T-helper 2 cell treated with Interferon-gamma antibody and Interleukin-4, amounts not matched to agents 5 μg/mL and 100 μg/mL, for 36 hours (primary cell): ENCODE measurements around the gene GLI2.

Experiments used
- DNase-seq: peaks from one replicate; pipeline ENCODE4 v3.0.0; 2021; ENCODE audit warnings: low spot score
- H3K27ac Mint-ChIP-seq: one replicate; pipeline ENCODE4 v1.8.0; 2021; ENCODE audit warnings: mild to moderate bottlenecking, mixed read lengths
- H3K27me3 Mint-ChIP-seq: one replicate; pipeline ENCODE4 v1.8.0; 2021; ENCODE audit warnings: low read depth, mixed read lengths
- H3K36me3 Mint-ChIP-seq: one replicate; pipeline ENCODE4 v1.8.0; 2021; ENCODE audit warnings: low read depth, mixed read lengths
- H3K4me1 Mint-ChIP-seq: one replicate; pipeline ENCODE4 v1.8.0; 2021; ENCODE audit warnings: low read depth, mixed read lengths
- H3K4me3 Mint-ChIP-seq: one replicate; pipeline ENCODE4 v1.8.0; 2022; ENCODE audit warnings: mild to moderate bottlenecking, moderate library complexity, mixed read lengths
- H3K9me3 Mint-ChIP-seq: one replicate; pipeline ENCODE4 v1.8.0; 2021; ENCODE audit warnings: mixed read lengths

The GLI2 gene

GRCh38 chr2:120761911-120762310 is 26.2 kb downstream of the GLI2 start:
- Mint-ChIP-seq H3K36me3 (no peaks in the 10 kb centered on the region), H3K27me3 (peaks cover 6% of the 10 kb centered on the region), H3K27ac (no peak overlapping the region), H3K4me1 (no peaks in the 10 kb centered on the region), H3K9me3 (no peaks in the 10 kb centered on the region), H3K4me3 (no peak overlapping the region)
- DNase-seq, result no peak

GRCh38 chr2:120762341-120763061 is 26.8 kb downstream of the GLI2 start:
- no peak for DNase-seq
- Mint-ChIP-seq H3K27me3 (peaks cover 3% of the 10 kb centered on the region), H3K9me3 (no peaks in the 10 kb centered on the region), H3K27ac (no peak overlapping the region), H3K4me3 (no peak overlapping the region), H3K36me3 (no peaks in the 10 kb centered on the region), H3K4me1 (no peaks in the 10 kb centered on the region)

GRCh38 chr2:120763508-120763907 is 27.8 kb downstream of the GLI2 start:
- H3K4me3 Mint-ChIP-seq, result no peak overlapping the region

GRCh38 chr2:120763931-120764330 is 28.3 kb downstream of the GLI2 start:
- no peaks in the 10 kb centered on the region for H3K9me3 Mint-ChIP-seq
- no peaks in the 10 kb centered on the region for H3K4me1 Mint-ChIP-seq
- no peak overlapping the region for H3K4me3 Mint-ChIP-seq
- H3K36me3 Mint-ChIP-seq, result no peaks in the 10 kb centered on the region
- H3K27ac Mint-ChIP-seq, result no peak overlapping the region
- no peak for DNase-seq
- H3K27me3 Mint-ChIP-seq, result no peaks in the 10 kb centered on the region

More at GRCh38 chr2:120763508-120763907, 27.8 kb downstream of the GLI2 start:
- Mint-ChIP-seq H3K27me3 (no peaks in the 10 kb centered on the region), H3K36me3 (no peaks in the 10 kb centered on the region), H3K4me1 (no peaks in the 10 kb centered on the region), H3K9me3 (no peaks in the 10 kb centered on the region), H3K27ac (no peak overlapping the region)
- DNase-seq, result no peak

- Mint-ChIP-seq H3K27me3 (no peaks in the 10 kb centered on the region), H3K27ac (no peak overlapping the region), H3K9me3 (no peaks in the 10 kb centered on the region), H3K4me3 (no peak overlapping the region), H3K4me1 (no peaks in the 10 kb centered on the region), H3K36me3 (no peaks in the 10 kb centered on the region)
- no peak for DNase-seq
Measured at GRCh38 chr2:120764492-120764891, 28.8 kb downstream of the GLI2 start.

DNA sequence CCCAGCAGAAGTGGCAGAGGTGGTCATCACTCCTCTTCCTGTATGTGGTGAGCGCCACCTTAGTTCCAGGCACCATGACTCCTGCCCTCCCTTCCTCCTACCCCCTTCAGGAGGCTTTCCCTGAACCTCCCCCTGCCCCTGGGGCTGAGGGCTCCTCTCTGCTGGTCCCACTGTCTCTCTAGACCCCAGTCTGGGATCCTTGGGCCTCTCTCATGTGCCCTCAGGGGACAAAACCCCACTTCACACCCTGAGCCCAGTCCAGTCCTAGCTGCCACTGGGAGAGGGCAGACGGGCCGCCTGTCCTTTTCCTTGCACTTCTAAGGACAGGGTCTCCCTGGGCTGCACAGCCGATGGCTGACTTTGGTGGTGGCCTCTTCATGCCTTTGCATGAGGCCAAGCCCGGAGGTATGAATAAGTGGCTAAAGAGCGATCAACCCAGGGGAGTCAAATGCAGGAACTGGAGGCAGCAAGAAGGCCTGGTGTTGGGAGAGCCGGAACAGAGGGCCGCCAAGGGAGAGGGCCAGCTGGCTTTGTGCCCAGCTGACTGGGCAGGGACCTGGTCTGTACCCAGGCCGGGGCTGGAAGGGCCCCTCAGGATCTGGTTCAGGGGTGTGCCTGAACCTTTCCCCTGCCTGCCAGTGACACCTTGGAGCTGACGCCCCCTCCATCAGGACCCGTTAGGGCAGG is 29.5 kb downstream of the GLI2 start:
- DNase-seq, result no peak
- Mint-ChIP-seq H3K27me3 (no peaks in the 10 kb centered on the region), H3K4me1 (no peaks in the 10 kb centered on the region), H3K27ac (no peak overlapping the region), H3K4me3 (no peak overlapping the region), H3K36me3 (no peaks in the 10 kb centered on the region), H3K9me3 (no peaks in the 10 kb centered on the region)

- H3K36me3 Mint-ChIP-seq, result no peaks in the 10 kb centered on the region
- no peaks in the 10 kb centered on the region for H3K4me1 Mint-ChIP-seq
- H3K27me3 Mint-ChIP-seq, result no peaks in the 10 kb centered on the region
- no peak overlapping the region for H3K27ac Mint-ChIP-seq
- no peak for DNase-seq
- no peaks in the 10 kb centered on the region for H3K9me3 Mint-ChIP-seq
- no peak overlapping the region for H3K4me3 Mint-ChIP-seq
Measured at GRCh38 chr2:120765678-120766469, 30.2 kb downstream of the GLI2 start.

GRCh38 chr2:120766470-120767351 is 31.0 kb downstream of the GLI2 start:
- Mint-ChIP-seq H3K4me1 (no peaks in the 10 kb centered on the region), H3K4me3 (no peak overlapping the region), H3K9me3 (no peaks in the 10 kb centered on the region), H3K36me3 (no peaks in the 10 kb centered on the region), H3K27ac (no peak overlapping the region), H3K27me3 (no peaks in the 10 kb centered on the region)
- DNase-seq, result no peak

DNA sequence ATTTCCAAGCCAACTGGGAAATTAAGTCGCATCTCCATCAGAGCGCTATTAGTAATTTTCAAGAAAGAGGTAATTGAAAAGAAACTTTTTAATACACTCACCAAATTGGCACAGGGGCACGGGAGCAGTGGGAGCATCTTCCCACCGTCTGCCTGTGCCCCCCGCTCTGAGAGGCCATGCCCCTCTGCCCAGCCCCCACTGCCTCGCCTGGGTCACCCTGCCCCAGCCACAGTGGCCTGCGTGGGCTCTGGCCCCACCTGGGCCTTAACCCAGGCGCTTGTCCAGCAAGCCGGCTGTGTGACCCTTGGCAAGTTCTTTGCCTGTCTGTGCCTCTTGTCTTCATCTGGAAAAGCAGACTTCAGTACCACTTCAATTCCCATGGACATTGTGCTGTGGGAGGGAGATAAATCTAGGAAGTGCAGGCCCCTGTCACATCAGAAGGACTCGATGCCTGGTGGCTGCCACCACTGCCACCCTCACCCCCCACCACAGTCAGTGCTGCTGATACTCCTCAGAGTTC is 31.9 kb downstream of the GLI2 start:
- DNase-seq, result no peak
- Mint-ChIP-seq H3K4me3 (no peak overlapping the region), H3K27me3 (no peaks in the 10 kb centered on the region), H3K27ac (no peak overlapping the region), H3K4me1 (no peaks in the 10 kb centered on the region), H3K9me3 (no peaks in the 10 kb centered on the region), H3K36me3 (no peaks in the 10 kb centered on the region)

DNA sequence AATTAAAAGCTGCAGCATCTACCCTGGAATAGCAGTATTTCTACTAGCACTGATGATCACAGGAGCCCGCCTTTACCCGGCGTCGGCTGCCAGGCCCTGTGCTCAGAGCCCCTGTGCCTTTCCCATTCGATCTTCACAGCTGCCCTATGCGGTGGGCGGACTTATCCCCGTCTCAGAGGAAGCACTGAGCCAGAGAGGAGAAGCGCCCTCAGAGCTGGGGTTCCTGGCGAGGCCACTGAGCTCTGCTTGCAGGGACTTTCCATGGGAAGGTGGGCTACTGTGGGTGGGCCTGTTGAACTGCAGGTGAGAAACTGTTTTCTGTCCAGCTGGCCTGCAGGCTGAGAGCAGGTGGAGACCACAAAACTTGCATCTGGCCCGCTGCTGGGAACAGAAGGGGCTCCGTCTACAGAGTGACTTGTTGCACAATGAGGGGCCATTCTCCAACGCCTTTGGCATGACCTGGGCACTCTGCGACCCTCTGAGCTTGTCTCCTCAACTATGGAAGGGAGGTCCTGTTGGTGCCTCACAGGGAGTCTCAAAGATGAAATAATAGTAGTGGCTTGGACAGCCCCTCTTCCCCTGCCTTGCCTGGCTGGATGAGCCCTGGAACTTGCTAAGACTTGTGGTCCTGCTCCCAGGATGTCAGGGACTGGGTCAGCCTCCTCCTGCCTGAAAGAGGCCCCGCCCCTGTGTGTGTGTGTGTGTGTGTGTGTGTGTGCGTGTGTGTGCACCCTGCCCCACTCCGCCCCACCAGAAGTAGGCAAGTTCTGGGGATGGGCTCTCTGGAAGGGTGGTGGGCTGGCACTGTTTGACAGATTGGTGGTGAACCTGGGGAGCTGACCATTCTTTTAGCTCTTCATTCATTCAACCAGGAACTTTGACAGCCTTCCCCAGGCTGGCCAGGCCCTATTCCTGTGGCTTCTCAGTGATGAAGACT is 32.7 kb downstream of the GLI2 start:
- Mint-ChIP-seq H3K27ac (no peak overlapping the region), H3K27me3 (no peaks in the 10 kb centered on the region), H3K36me3 (no peaks in the 10 kb centered on the region), H3K4me1 (no peaks in the 10 kb centered on the region), H3K4me3 (no peak overlapping the region), H3K9me3 (no peaks in the 10 kb centered on the region)
- DNase-seq, result no peak

DNA sequence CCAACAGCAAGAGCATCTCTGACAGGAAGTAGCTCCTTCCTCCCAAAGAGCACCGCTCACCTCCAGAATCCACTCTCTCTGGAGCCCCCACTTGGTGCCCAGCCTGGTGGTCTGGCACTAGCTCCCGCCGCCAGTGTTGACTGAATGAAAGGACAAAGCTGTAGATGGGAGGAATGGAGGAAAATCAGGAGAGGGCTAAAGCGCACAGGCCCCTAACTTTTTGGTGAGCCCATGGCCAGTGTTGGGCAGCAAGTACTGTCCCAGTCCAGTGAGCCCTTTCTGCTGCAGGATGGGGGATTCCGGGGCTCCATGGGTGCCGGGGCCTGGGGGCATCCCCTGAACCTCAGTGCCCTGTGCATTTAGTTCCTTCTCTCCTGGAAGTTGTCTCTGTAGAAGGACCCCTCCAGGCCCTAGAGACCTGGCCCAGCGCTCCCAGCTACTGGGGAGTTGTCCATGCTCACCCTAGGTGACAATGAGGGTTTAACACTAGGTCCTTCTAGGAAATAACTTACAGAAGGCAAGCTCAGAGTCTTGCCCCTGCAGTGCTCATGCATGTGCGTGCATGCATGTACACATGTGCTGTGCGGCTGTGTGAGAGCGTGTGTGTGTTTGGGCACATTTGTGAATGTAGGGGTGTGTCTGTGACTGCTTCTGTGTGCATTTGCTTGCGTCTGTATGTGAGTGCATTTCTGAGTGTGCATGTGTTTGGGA is 33.6 kb downstream of the GLI2 start:
- no peaks in the 10 kb centered on the region for H3K27me3 Mint-ChIP-seq
- no peaks in the 10 kb centered on the region for H3K9me3 Mint-ChIP-seq
- no peak overlapping the region for H3K4me3 Mint-ChIP-seq
- no peak for DNase-seq
- H3K27ac Mint-ChIP-seq, result no peak overlapping the region
- no peaks in the 10 kb centered on the region for H3K36me3 Mint-ChIP-seq
- H3K4me1 Mint-ChIP-seq, result no peaks in the 10 kb centered on the region

DNA sequence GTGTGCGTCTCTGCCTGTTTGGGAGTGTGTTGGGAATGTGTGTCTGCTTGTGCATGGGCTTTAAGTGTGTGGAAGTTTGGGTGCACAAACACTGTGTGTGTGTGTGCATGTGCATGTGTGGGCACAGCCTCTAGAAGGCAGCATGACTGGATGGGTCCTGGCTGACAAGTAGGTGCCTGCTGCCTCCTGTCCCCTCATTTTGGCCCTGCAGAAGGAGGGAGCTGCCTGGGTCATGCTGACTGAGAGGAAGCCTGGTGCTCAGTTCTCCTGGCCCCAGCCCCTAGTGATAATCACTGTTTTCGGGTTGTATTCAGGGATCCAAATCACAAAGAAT is 34.1 kb downstream of the GLI2 start:
- DNase-seq, result no peak
- Mint-ChIP-seq H3K27me3 (no peaks in the 10 kb centered on the region), H3K4me1 (no peaks in the 10 kb centered on the region), H3K4me3 (no peak overlapping the region), H3K27ac (no peak overlapping the region), H3K9me3 (no peaks in the 10 kb centered on the region), H3K36me3 (no peaks in the 10 kb centered on the region)
